MM.1S (cell line): ENCODE measurements around the gene ZNF556.

Experiments
- DNase-seq: peaks from one replicate; pipeline ENCODE4 v3.0.0-alpha.2; 2015
- H2AFZ ChIP-seq: fragments of 300-600 bp; sonication (generic); 2 replicates; pipeline ENCODE4 v1.6.0; 2016; ENCODE audit warnings: antibody characterized with exemption, low read length
- H3F3A ChIP-seq: fragments of 300-600 bp; sonication (generic); 2 replicates; pipeline ENCODE4 v1.6.1; 2016; ENCODE audit warnings: mild to moderate bottlenecking, antibody characterized with exemption, low read length, moderate library complexity, mixed read lengths; ENCODE audit not compliant: insufficient read depth
- H3K27ac ChIP-seq: fragments of 300-600 bp; sonication (generic); 2 replicates; pipeline ENCODE4 v1.5.1; 2016; ENCODE audit warnings: mild to moderate bottlenecking, low read length
- H3K27me3 ChIP-seq: fragments of 300-600 bp; sonication (generic); replicated peaks from 2 replicates; pipeline ENCODE4 v1.6.0; 2016; ENCODE audit warnings: low read length; ENCODE audit not compliant: insufficient read depth
- H3K36me3 ChIP-seq: fragments of 300-600 bp; sonication (generic); replicated peaks from 2 replicates; pipeline ENCODE4 v1.6.1; 2016; ENCODE audit warnings: mild to moderate bottlenecking, low read length, mixed read lengths; ENCODE audit not compliant: insufficient read depth
- H3K4me1 ChIP-seq: fragments of 300-600 bp; sonication (generic); 2 replicates; pipeline ENCODE4 v1.6.1; 2016; ENCODE audit warnings: low read length, mixed read lengths
- H3K4me2 ChIP-seq: fragments of 300-600 bp; sonication (generic); 2 replicates; pipeline ENCODE4 v1.6.0; 2016; ENCODE audit warnings: low read depth, low read length
- H3K4me3 ChIP-seq: fragments of 300-600 bp; sonication (generic); 2 replicates; pipeline ENCODE4 v1.5.1; 2016; ENCODE audit warnings: low read length, mixed read lengths
- H3K79me2 ChIP-seq: fragments of 300-600 bp; sonication (generic); 2 replicates; pipeline ENCODE4 v1.6.1; 2016; ENCODE audit warnings: mixed run types, low read length, mixed read lengths
- H3K9ac ChIP-seq: fragments of 300-600 bp; sonication (generic); 2 replicates; pipeline ENCODE4 v1.6.1; 2016; ENCODE audit warnings: low read length, mixed read lengths
- H3K9me2 ChIP-seq: fragments of 300-600 bp; sonication (generic); replicated peaks from 2 replicates; pipeline ENCODE4 v1.6.1; 2016; ENCODE audit warnings: mild to moderate bottlenecking, low read length, mixed read lengths; ENCODE audit not compliant: insufficient read depth
- H3K9me3 ChIP-seq: fragments of 300-600 bp; sonication (generic); replicated peaks from 2 replicates; pipeline ENCODE4 v1.6.1; 2016; ENCODE audit warnings: mild to moderate bottlenecking, low read length, mixed read lengths; ENCODE audit not compliant: insufficient read depth
- H4K20me1 ChIP-seq: fragments of 300-600 bp; sonication (generic); 2 replicates; pipeline ENCODE4 v1.6.1; 2016; ENCODE audit warnings: mild to moderate bottlenecking, low read length, moderate library complexity, mixed read lengths; ENCODE audit not compliant: insufficient read depth
- CTCF ChIP-seq: fragments of 300-600 bp; sonication (generic); IDR thresholded peaks from 2 replicates; pipeline ENCODE4 v1.5.1; 2016; ENCODE audit warnings: antibody characterized with exemption, low read length, mixed read lengths
- EZH2 ChIP-seq: fragments of 300-600 bp; sonication (generic); optimal IDR thresholded peaks from 2 replicates; pipeline ENCODE3; 2017; ENCODE audit warnings: low read depth, mild to moderate bottlenecking, antibody characterized with exemption, low read length, mixed read lengths
- EZH2phosphoT487 ChIP-seq: fragments of 300-600 bp; sonication (generic); IDR thresholded peaks from 2 replicates; pipeline ENCODE4 v1.6.1; 2018; ENCODE audit warnings: antibody characterized with exemption, low read length

ZNF556 gene

GRCh38 chr19:2867025-2867991, at the start of gene ZNF556:
Gene ZNF556, plus strand, starts transcription at chr19:2867335. Its CDS starts 87 bp downstream, at chr19:2867422.
- H3K9ac ChIP-seq: no peak within 1 kb of the TSS

GRCh38 chr19:2819540-2820111, 47.5 kb upstream of the ZNF556 start, which contains the start of gene ZNF554:
Gene ZNF554, plus strand, starts transcription at chr19:2819868. Its CDS starts 204 bp downstream, at chr19:2820072.
- peak within 1 kb of the TSS; percentile 69 for H3K4me3 ChIP-seq
- H3K4me1 ChIP-seq: no peaks in the 10 kb centered on the region
- no peaks in the 10 kb centered on the region for H3K9me3 ChIP-seq
- peak within 1 kb of the TSS; percentile 91 for H3K4me2 ChIP-seq
- 0 out of 2 replicates have a peak, but pooled peaks cover 4% of the 10 kb centered on the region for H3K79me2 ChIP-seq
- peak within 1 kb of the TSS; percentile 63; the same call in 1 of the 2 replicates for H3K9ac ChIP-seq
- H3K27ac ChIP-seq: no peak within 1 kb of the TSS
- no peaks in the 10 kb centered on the region for H3K9me2 ChIP-seq
- no peaks in the 10 kb centered on the region for H4K20me1 ChIP-seq
- TF ChIP-seq CTCF (peak; percentile 94), EZH2 (no peak)
- no peaks in the 10 kb centered on the region for H3K36me3 ChIP-seq
- peak within 1 kb of the TSS; percentile 78 for H2AFZ ChIP-seq
- H3K27me3 ChIP-seq: no peaks in the 10 kb centered on the region
- no peaks in the 10 kb centered on the region for H3F3A ChIP-seq
- DNase-seq: peak; percentile 99

More at GRCh38 chr19:2867025-2867991, at the start of gene ZNF556:
- peak within 1 kb of the TSS; percentile 33 for H2AFZ ChIP-seq
- peak within 1 kb of the TSS; percentile 37 for H3K4me3 ChIP-seq
- no peaks in the 10 kb centered on the region for H3K9me3 ChIP-seq
- no peaks in the 10 kb centered on the region for H3F3A ChIP-seq
- no peaks in the 10 kb centered on the region for H3K9me2 ChIP-seq
- no peaks in the 10 kb centered on the region for H4K20me1 ChIP-seq
- peak within 1 kb of the TSS; percentile 38; the same call in 1 of the 2 replicates for H3K4me2 ChIP-seq
- no peaks in the 10 kb centered on the region for H3K79me2 ChIP-seq
- H3K27ac ChIP-seq: no peak within 1 kb of the TSS
- H3K4me1 ChIP-seq: no peaks in the 10 kb centered on the region
- DNase-seq: peak; percentile 75
- H3K27me3 ChIP-seq: peaks cover 46% of the 10 kb centered on the region
- TF ChIP-seq EZH2phosphoT487 (no peak), EZH2 (no peak), CTCF (no peak)
- H3K36me3 ChIP-seq: no peaks in the 10 kb centered on the region

GRCh38 chr19:2820112-2820702, 46.9 kb upstream of the ZNF556 start:
- peak overlapping the region; percentile 91 for H3K4me2 ChIP-seq
- H3K27me3 ChIP-seq: no peaks in the 10 kb centered on the region
- H2AFZ ChIP-seq: peak overlapping the region; percentile 78
- no peaks in the 10 kb centered on the region for H4K20me1 ChIP-seq
- H3K27ac ChIP-seq: no peak overlapping the region
- H3K9me3 ChIP-seq: no peaks in the 10 kb centered on the region
- H3K36me3 ChIP-seq: no peaks in the 10 kb centered on the region
- H3K79me2 ChIP-seq: 0 out of 2 replicates have a peak, but pooled peaks cover 4% of the 10 kb centered on the region
- DNase-seq: no peak
- H3K9me2 ChIP-seq: no peaks in the 10 kb centered on the region
- H3F3A ChIP-seq: no peaks in the 10 kb centered on the region
- H3K4me1 ChIP-seq: no peaks in the 10 kb centered on the region
- no peak for TF ChIP-seq EZH2
- TF ChIP-seq CTCF: no peak
- TF ChIP-seq EZH2phosphoT487: no peak
- peak overlapping the region; percentile 69 for H3K4me3 ChIP-seq
- H3K9ac ChIP-seq: peak overlapping the region; percentile 63; the same call in 1 of the 2 replicates
